CD14-positive monocyte (primary cell): ENCODE data around the gene NUDT6. TPM values are rescaled to one million over a fixed set of nuclear protein-coding genes. Genes with fewer than 3 reads are reported as not detected.

Source experiments
- DNase-seq, 3 donors: peaks; one replicate each; pipeline ENCODE4 v3.0.0-alpha.2; 2011 to 2022
- H2AFZ ChIP-seq: 2 replicates; pipeline ENCODE4 v1.6.0; 2012; ENCODE audit warnings: mild to moderate bottlenecking, low read depth, low read length, inconsistent platforms; ENCODE audit not compliant: insufficient read depth, poor library complexity, severe bottlenecking
- H3K27ac ChIP-seq, 2 donors: 1 replicate in 1 of 2; 2 replicates in 1 of 2; pipeline ENCODE4 v1.5.1; 2012 to 2013; ENCODE audit warnings: low read length in 2 of 2, control low read depth in 1 of 2, inconsistent platforms in 1 of 2, low read depth in 1 of 2, mild to moderate bottlenecking in 1 of 2
- H3K27me3 ChIP-seq, 2 donors: one replicate each; pipeline versions ENCODE4 v1.6.0 to v1.6.1; 2011 to 2013; ENCODE audit warnings: low read length in 2 of 2; ENCODE audit not compliant: control insufficient read depth in 2 of 2, insufficient read depth in 2 of 2
- H3K36me3 ChIP-seq, 2 donors: replicated peaks in 1 of 2; 1 replicate in 1 of 2; 2 replicates in 1 of 2; pipeline versions ENCODE4 v1.5.1 to v1.6.1; 2012 to 2013; ENCODE audit warnings: low read length in 2 of 2, control low read depth in 1 of 2, inconsistent platforms in 1 of 2, mild to moderate bottlenecking in 1 of 2; ENCODE audit not compliant: insufficient read depth in 2 of 2, control insufficient read depth in 1 of 2
- H3K4me1 ChIP-seq, 2 donors: 1 replicate in 1 of 2; 2 replicates in 1 of 2; pipeline versions ENCODE4 v1.5.1 to v1.6.1; 2012 to 2013; ENCODE audit warnings: low read length in 2 of 2, control low read depth in 1 of 2, inconsistent platforms in 1 of 2, mild to moderate bottlenecking in 1 of 2, moderate library complexity in 1 of 2; ENCODE audit not compliant: insufficient read depth in 2 of 2, control insufficient read depth in 1 of 2
- H3K4me2 ChIP-seq: replicated peaks from 2 replicates; pipeline ENCODE3; 2012; ENCODE audit warnings: low read length, moderate library complexity, mild to moderate bottlenecking; ENCODE audit not compliant: poor library complexity, severe bottlenecking; ENCODE audit errors: extremely low read depth
- H3K4me3 ChIP-seq, 3 experiments: fragments of 200-600 bp in 1 of 3; sonication (generic) in 1 of 3; replicated peaks in 1 of 3; 1 replicate in 2 of 3; 2 replicates in 1 of 3; pipeline ENCODE4 v1.5.1; 2011 to 2013; ENCODE audit warnings: low read length in 3 of 3, mild to moderate bottlenecking in 3 of 3, control low read depth in 2 of 3, low read depth in 2 of 3, inconsistent platforms in 1 of 3, moderate library complexity in 1 of 3
- H3K79me2 ChIP-seq: 2 replicates; pipeline ENCODE4 v1.6.0; 2012; ENCODE audit warnings: mild to moderate bottlenecking, control low read depth, inconsistent platforms, low read length, moderate library complexity; ENCODE audit not compliant: insufficient read depth
- H3K9ac ChIP-seq: 2 replicates; pipeline ENCODE4 v1.6.0; 2017; ENCODE audit warnings: low read length, mild to moderate bottlenecking; ENCODE audit not compliant: insufficient read depth, poor library complexity, severe bottlenecking
- H3K9me3 ChIP-seq, 2 donors: replicated peaks in 1 of 2; 1 replicate in 1 of 2; 2 replicates in 1 of 2; pipeline versions ENCODE4 v1.5.1 to v1.6.1; 2012 to 2013; ENCODE audit warnings: low read length in 2 of 2, control low read depth in 1 of 2; ENCODE audit not compliant: control insufficient read depth in 1 of 2, insufficient read depth in 1 of 2
- H4K20me1 ChIP-seq: 2 replicates; pipeline ENCODE4 v1.6.0; 2012; ENCODE audit warnings: mild to moderate bottlenecking, low read length, control low read depth, moderate library complexity; ENCODE audit not compliant: insufficient read depth
- H3K27ac Mint-ChIP-seq, 7 donors: one replicate each; pipeline ENCODE4 v1.8.0; 2020; ENCODE audit warnings: mild to moderate bottlenecking in 7 of 7, mixed read lengths in 7 of 7, moderate library complexity in 6 of 7, inconsistent platforms in 2 of 7
- H3K27me3 Mint-ChIP-seq, 3 donors: one replicate each; pipeline ENCODE4 v1.8.0; 2021 to 2022; ENCODE audit warnings: low read depth in 3 of 3, mild to moderate bottlenecking in 3 of 3, mixed read lengths in 3 of 3, moderate library complexity in 3 of 3, inconsistent platforms in 1 of 3
- H3K36me3 Mint-ChIP-seq, 2 donors: one replicate each; pipeline ENCODE4 v1.8.0; 2020; ENCODE audit warnings: mixed read lengths in 2 of 2, inconsistent platforms in 1 of 2, mild to moderate bottlenecking in 1 of 2
- H3K4me1 Mint-ChIP-seq: one replicate; pipeline ENCODE4 v1.8.0; 2020; ENCODE audit warnings: mild to moderate bottlenecking, mixed read lengths
- H3K4me3 Mint-ChIP-seq, 2 donors: one replicate each; pipeline ENCODE4 v1.8.0; 2020; ENCODE audit warnings: mild to moderate bottlenecking in 2 of 2, mixed read lengths in 2 of 2, moderate library complexity in 1 of 2
- H3K9me3 Mint-ChIP-seq, 7 donors: one replicate each; pipeline ENCODE4 v1.8.0; 2020 to 2022; ENCODE audit warnings: mixed read lengths in 7 of 7, mild to moderate bottlenecking in 6 of 7, moderate library complexity in 6 of 7, inconsistent platforms in 2 of 7
- CTCF ChIP-seq: fragments of 200-600 bp; IDR thresholded peaks from one replicate; pipeline ENCODE4 v1.8.0; 2022; ENCODE audit warnings: antibody characterized with exemption, mild to moderate bottlenecking
- WGBS: methylation state at CpG from one replicate; pipeline ENCODE4 v1.1.5; 2013; ENCODE audit warnings: missing lambda C conversion rate; ENCODE audit not compliant: insufficient coverage; 5-methylcytosine and 5-hydroxymethylcytosine counted together
- intact Hi-C, 2 donors: fragments of 100-400 bp; cut with micrococcal nuclease; formaldehyde crosslinking; loops; one replicate each; pipeline versions ENCODE4 v1.15.0 to v1.15.1; 2023
- polyA plus RNA-seq, 3 donors: library from polyadenylated mRNA; depleted of rRNA in 1 of 3; unstranded in 2 of 3; stranded (reverse) in 1 of 3; fragments of 300-500 nt in 2 of 3; fragments of >200 nt in 1 of 3; fragmentation: Illumina TruSeq in 2 of 3; gene quantifications; 1 replicate in 2 of 3; 2 replicates in 1 of 3; pipeline ENCODE4 v1.2.3, GENCODE V29; 2012 to 2021

Gene NUDT6
- polyA plus RNA-seq, 3 donors, result 1.6 to 1.9 (median 1.6) TPM

GRCh38 chr4:122908223-122908622 is 14.2 kb downstream of the NUDT6 start:
- peaks cover 6 to 21% of the 10 kb centered on the region in 2 donors for H3K36me3 Mint-ChIP-seq
- Histone ChIP-seq H3K4me3 (no peak overlapping the region), H3K9ac (no peak overlapping the region), H3K4me1 (no peaks in the 10 kb centered on the region), H3K36me3 (peaks cover 0 to 6% of the 10 kb centered on the region in 2 donors), H3K4me2 (no peak overlapping the region), H3K27ac (no peak overlapping the region), H3K79me2 (no peaks in the 10 kb centered on the region), H2AFZ (no peak overlapping the region), H3K27me3 (no peaks in the 10 kb centered on the region), H3K9me3 (no peaks in the 10 kb centered on the region), H4K20me1 (no peaks in the 10 kb centered on the region)
- H3K4me3 Mint-ChIP-seq, result no peak overlapping the region
- intact Hi-C loops, result no loop called here
- H3K9me3 Mint-ChIP-seq, result peaks cover 0 to 3% (median 0%) of the 10 kb centered on the region in 7 donors
- H3K27ac Mint-ChIP-seq, result no peak overlapping the region
- no peaks in the 10 kb centered on the region for H3K27me3 Mint-ChIP-seq
- 100% methylated on average over 1 of the region's 1 CpG for WGBS
- no peaks in the 10 kb centered on the region for H3K4me1 Mint-ChIP-seq
- no peak for TF ChIP-seq CTCF
- no peak for DNase-seq

- Histone ChIP-seq H3K79me2 (no peaks in the 10 kb centered on the region), H3K4me3 (no peak overlapping the region), H4K20me1 (no peaks in the 10 kb centered on the region), H3K9me3 (no peaks in the 10 kb centered on the region), H3K9ac (no peak overlapping the region), H2AFZ (no peak overlapping the region), H3K27ac (no peak overlapping the region), H3K36me3 (peaks cover 0 to 3% of the 10 kb centered on the region in 2 donors), H3K4me1 (no peaks in the 10 kb centered on the region), H3K4me2 (no peak overlapping the region), H3K27me3 (no peaks in the 10 kb centered on the region)
- Mint-ChIP-seq H3K36me3 (peaks cover 6 to 18% of the 10 kb centered on the region in 2 donors), H3K4me3 (no peak overlapping the region), H3K4me1 (no peaks in the 10 kb centered on the region), H3K27ac (no peak overlapping the region), H3K9me3 (peaks cover 0 to 3% (median 0%) of the 10 kb centered on the region in 7 donors), H3K27me3 (no peaks in the 10 kb centered on the region)
- no peak for TF ChIP-seq CTCF
- DNase-seq, result no peak
- intact Hi-C loops, result no loop called here
- 100% methylated on average over 2 of the region's 7 CpGs for WGBS
These were observed 15.5 kb downstream of the NUDT6 start for GRCh38 chr4:122906859-122907305.
